T-cell (primary cell): ENCODE data around the gene C19orf38. TPM values are rescaled to one million over a fixed set of nuclear protein-coding genes. Genes with fewer than 3 reads are reported as not detected.
A peak's percentile ranks its signal among the peaks of the same experiment; 100 is the strongest.
"Not testable (repeated sequence)": the region's sequence is repeated elsewhere in the genome, so short reads cannot be mapped to it uniquely, and the experiment has no call there.

Source experiments
- ATAC-seq, 4 experiments: fragments of 200-7000 bp in 3 of 4; fragments of 150-1000 bp in 1 of 4; cut with Tn5 transposase; replicated peaks in 1 of 4; 1 replicate in 3 of 4; 2 replicates in 1 of 4; pipeline ENCODE4 v1.10.0; 2021; ENCODE audit warnings: moderate library complexity in 3 of 4, mild to moderate bottlenecking in 2 of 4, moderate number of reproducible peaks in 1 of 4
- CTCF ChIA-PET, 2 donors: fragments of 300-600 bp; sonication (Branson Sonifier 250); formaldehyde crosslinking; loops; one replicate each; lab custom pipeline; 2022; ENCODE audit warnings: antibody characterized with exemption in 2 of 2; lab: Charles Lee
- POLR2A ChIA-PET, 2 donors: fragments of 300-600 bp; sonication (Branson Sonifier 250); formaldehyde crosslinking; loops; one replicate each; lab custom pipeline; 2022; ENCODE audit warnings: antibody characterized with exemption in 2 of 2; lab: Charles Lee
- DNase-seq, 35 experiments: peaks; one replicate each; pipeline versions ENCODE4 v3.0.0 to v3.0.0-alpha.2; 2013 to 2023
- H3K27ac ChIP-seq: one replicate; pipeline ENCODE4 v1.5.1; 2013; ENCODE audit warnings: low read length
- H3K27me3 ChIP-seq, 2 experiments: replicated peaks in 1 of 2; 1 replicate in 1 of 2; 2 replicates in 1 of 2; pipeline versions ENCODE4 v1.6.1 to v1.7.0; 2013; ENCODE audit warnings: low read length in 1 of 2, mixed read lengths in 1 of 2; ENCODE audit not compliant: control insufficient read depth in 2 of 2, insufficient read depth in 2 of 2; ENCODE audit errors: extremely low read depth in 1 of 2
- H3K36me3 ChIP-seq, 2 donors: 1 replicate in 1 of 2; 2 replicates in 1 of 2; pipeline versions ENCODE4 v1.6.1 to v1.7.0; 2013; ENCODE audit warnings: low read length in 1 of 2; ENCODE audit not compliant: control insufficient read depth in 2 of 2, insufficient read depth in 1 of 2; ENCODE audit errors: extremely low read depth in 1 of 2
- H3K4me1 ChIP-seq, 2 experiments: 1 replicate in 1 of 2; 2 replicates in 1 of 2; pipeline versions ENCODE4 v1.6.1 to v1.7.0; 2013; ENCODE audit warnings: low read length in 2 of 2, mixed read lengths in 1 of 2; ENCODE audit not compliant: insufficient read depth in 2 of 2, control insufficient read depth in 1 of 2; ENCODE audit errors: extremely low read depth in 1 of 2
- H3K4me3 ChIP-seq, 2 donors: 1 replicate in 1 of 2; 2 replicates in 1 of 2; pipeline versions ENCODE4 v1.5.1 to v1.7.0; 2013; ENCODE audit warnings: mild to moderate bottlenecking in 2 of 2, low read length in 1 of 2, moderate library complexity in 1 of 2; ENCODE audit not compliant: control insufficient read depth in 1 of 2; ENCODE audit errors: extremely low read depth in 1 of 2
- H3K9me3 ChIP-seq: 2 replicates; pipeline ENCODE4 v1.7.0; 2013
- H3K27ac Mint-ChIP-seq, 2 donors: one replicate each; pipeline ENCODE4 v1.8.0; 2020 to 2021; ENCODE audit warnings: mild to moderate bottlenecking in 2 of 2, mixed read lengths in 2 of 2
- H3K27me3 Mint-ChIP-seq, 2 donors: one replicate each; pipeline ENCODE4 v1.8.0; 2021 to 2022; ENCODE audit warnings: mixed read lengths in 2 of 2
- H3K36me3 Mint-ChIP-seq: one replicate; pipeline ENCODE4 v1.8.0; 2021; ENCODE audit warnings: mixed read lengths
- H3K4me1 Mint-ChIP-seq, 3 donors: one replicate each; pipeline ENCODE4 v1.8.0; 2020 to 2022; ENCODE audit warnings: mixed read lengths in 3 of 3, mild to moderate bottlenecking in 1 of 3
- H3K4me3 Mint-ChIP-seq, 3 donors: one replicate each; pipeline ENCODE4 v1.8.0; 2020 to 2022; ENCODE audit warnings: mild to moderate bottlenecking in 3 of 3, mixed read lengths in 3 of 3, moderate library complexity in 3 of 3
- H3K9me3 Mint-ChIP-seq, 3 donors: one replicate each; pipeline ENCODE4 v1.8.0; 2020 to 2022; ENCODE audit warnings: mixed read lengths in 3 of 3
- WGBS: methylation state at CpG from one replicate; pipeline ENCODE4 v1.1.5; 2013; ENCODE audit warnings: missing lambda C conversion rate; ENCODE audit not compliant: insufficient coverage; 5-methylcytosine and 5-hydroxymethylcytosine counted together
- total RNA-seq, 35 experiments: library from RNA in 6 of 35; stranded (reverse) in 6 of 35; fragments of 120-200 nt in 1 of 35; gene quantifications; one replicate each; pipeline versions ENCODE4 v1.2.1 to v1.2.4 and lab custom pipeline; 2013 to 2026

The C19orf38 gene
- total RNA-seq, 5 donors from 2014 or later (not counting 1 experiment from before 2014, with no cell fraction given), result 0.51 to 1.8 (median 1.0) TPM

DNA sequence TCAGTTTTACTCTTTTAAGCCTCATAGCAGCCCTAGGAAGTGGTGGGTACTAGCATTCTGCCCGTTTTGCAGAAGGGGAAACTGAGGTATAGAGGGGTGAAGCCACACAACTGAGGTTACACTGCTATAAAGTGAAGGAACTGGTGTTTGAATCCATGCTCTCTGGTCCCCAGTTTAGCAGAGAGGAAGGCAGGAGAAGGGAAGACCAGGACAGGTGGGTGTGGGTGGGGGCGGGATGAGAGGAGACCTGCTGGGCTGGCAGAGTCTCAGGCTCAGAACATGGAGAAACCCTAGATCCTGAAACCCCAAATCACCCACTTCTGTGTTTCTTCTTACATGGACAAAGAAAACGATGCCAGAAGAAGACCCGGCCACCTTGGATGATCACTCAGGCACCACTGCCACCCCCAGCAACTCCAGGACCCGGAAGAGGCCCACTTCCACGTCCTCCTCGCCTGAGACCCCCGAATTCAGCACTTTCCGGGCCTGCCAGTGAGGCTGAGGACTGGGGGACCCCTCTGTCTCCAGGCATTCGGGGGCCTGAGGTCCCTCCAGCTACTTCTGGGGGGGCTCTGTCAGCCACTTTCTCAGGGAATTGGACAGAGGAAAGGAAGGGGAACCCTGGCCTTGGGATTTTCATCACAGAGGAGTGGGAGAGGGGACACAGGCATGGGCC, 20.8 kb downstream of the C19orf38 start:
- Mint-ChIP-seq H3K27me3 (no peaks in the 10 kb centered on the region), H3K4me1 (peaks cover 21 to 32% (median 23%) of the 10 kb centered on the region in 3 donors), H3K4me3 (peak overlapping the region in 1 of 3 donors; percentile 28), H3K9me3 (no peaks in the 10 kb centered on the region), H3K27ac (no peak overlapping the region), H3K36me3 (no peaks in the 10 kb centered on the region)
- ChIA-PET POLR2A (no interaction called here), CTCF (interaction anchor here in 1 of 2 donors (0.6 kb wide), 1 partner anchor 361 kb away, joined by 3 read pairs; no protein-coding TSS in a partner anchor)
- Histone ChIP-seq H3K27ac (no peak overlapping the region), H3K27me3 (no peaks in the 10 kb centered on the region), H3K9me3 (no peaks in the 10 kb centered on the region), H3K36me3 (no peaks in the 10 kb centered on the region), H3K4me3 (no peak overlapping the region), H3K4me1 (peaks cover 10 to 31% of the 10 kb centered on the region in 2 experiments)
- WGBS, result 91% methylated on average over 8 of the region's 10 CpGs
- DNase-seq (no peak), ATAC-seq (no peak)

DNA sequence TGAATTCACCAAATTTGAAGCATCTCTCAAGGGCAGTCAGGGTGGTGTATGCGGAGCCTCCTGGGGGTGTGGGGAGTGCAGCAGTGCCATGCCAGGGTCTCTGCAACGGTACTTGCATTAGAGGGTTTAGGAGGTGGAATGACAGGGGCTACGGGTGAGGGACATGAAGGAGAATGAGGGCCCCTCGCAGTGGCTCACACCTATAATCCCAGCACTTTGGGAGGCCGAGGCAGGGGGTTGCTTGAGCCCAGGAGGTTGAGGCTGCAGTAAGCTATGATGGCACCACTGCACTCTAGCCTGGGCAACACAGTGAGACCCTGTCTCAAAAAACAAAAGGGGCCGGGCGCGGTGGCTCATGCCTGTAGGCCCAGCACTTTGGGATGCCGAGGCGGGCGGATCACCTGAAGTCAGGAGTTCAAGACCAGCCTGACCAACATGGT, 21.7 kb downstream of the C19orf38 start:
- Mint-ChIP-seq H3K27ac (peak overlapping the region in 1 of 2 donors; percentile 52), H3K4me3 (peak overlapping the region; percentile 55 to 65 (median 63)), H3K4me1 (peaks cover 14 to 27% (median 18%) of the 10 kb centered on the region in 3 donors)
- H3K4me3 ChIP-seq, H3K9me3 ChIP-seq, H3K27me3 ChIP-seq, H3K27me3 Mint-ChIP-seq, H3K36me3 ChIP-seq, H3K36me3 Mint-ChIP-seq, H3K9me3 Mint-ChIP-seq, CTCF ChIA-PET, ATAC-seq, H3K27ac ChIP-seq: not testable (repeated sequence)
- POLR2A ChIA-PET, result interaction anchor here in 1 of 2 donors (0.6 kb wide), 1 partner anchor 152 kb away, joined by 3 read pairs; the partner anchor contains the start of gene DNM2
- 96% methylated on average over 8 of the region's 11 CpGs for WGBS
- peaks cover 10 to 23% of the 10 kb centered on the region in 2 experiments for H3K4me1 ChIP-seq
- peak in 2 of 35 experiments; percentile 5 to 28 for DNase-seq

DNA sequence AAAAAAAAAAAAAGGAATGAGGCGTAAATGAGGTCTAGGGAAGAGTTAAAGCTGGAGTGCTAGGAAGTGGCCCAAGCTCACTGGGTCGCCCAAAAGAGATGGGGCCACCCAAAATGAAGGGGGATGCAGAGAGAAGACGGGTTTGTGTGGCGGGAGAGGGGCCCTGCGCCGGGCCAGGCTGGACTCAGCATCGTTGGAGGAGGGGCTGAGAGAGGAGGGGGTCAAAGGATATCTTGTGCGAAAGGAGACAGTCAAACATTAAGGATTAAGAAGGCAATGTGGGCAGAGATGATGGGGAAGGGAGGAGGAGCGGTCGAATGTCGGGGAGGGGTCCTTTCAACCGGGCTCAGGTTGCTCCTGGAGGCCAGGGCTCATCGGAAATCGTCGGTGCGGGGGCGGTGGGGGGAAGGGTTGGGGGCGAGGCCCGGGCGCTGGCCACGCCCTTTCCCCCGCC, 22.3 kb downstream of the C19orf38 start:
- Mint-ChIP-seq H3K36me3 (no peaks in the 10 kb centered on the region), H3K27me3 (no peaks in the 10 kb centered on the region), H3K27ac (peak overlapping the region; percentile 62 to 79), H3K9me3 (no peaks in the 10 kb centered on the region), H3K4me3 (peak overlapping the region; percentile 63 to 76 (median 65)), H3K4me1 (peaks cover 14 to 27% (median 18%) of the 10 kb centered on the region in 3 donors)
- peak overlapping the region; percentile 64 for H3K27ac ChIP-seq
- 7% methylated on average over 18 of the region's 22 CpGs for WGBS
- H3K4me3 ChIP-seq, result peak overlapping the region; percentile 43 to 57
- POLR2A ChIA-PET, result interaction anchor here in 1 of 2 donors (0.6 kb wide), 1 partner anchor 153 kb away, joined by 3 read pairs; the partner anchor contains the start of gene DNM2
- no peaks in the 10 kb centered on the region for H3K36me3 ChIP-seq
- CTCF ChIA-PET, result interaction anchor here in 1 of 2 donors (0.5 to 2.0 kb wide), 6 partner anchors 34 to 750 kb away, joined by 3 to 6 read pairs (median 3); partner anchors contain the start of genes DNM2 and TMED1
- H3K4me1 ChIP-seq, result peaks cover 10 to 23% of the 10 kb centered on the region in 2 experiments
- no peaks in the 10 kb centered on the region for H3K9me3 ChIP-seq
- no peaks in the 10 kb centered on the region for H3K27me3 ChIP-seq
- DNase-seq (no peak), ATAC-seq (no peak)

DNA sequence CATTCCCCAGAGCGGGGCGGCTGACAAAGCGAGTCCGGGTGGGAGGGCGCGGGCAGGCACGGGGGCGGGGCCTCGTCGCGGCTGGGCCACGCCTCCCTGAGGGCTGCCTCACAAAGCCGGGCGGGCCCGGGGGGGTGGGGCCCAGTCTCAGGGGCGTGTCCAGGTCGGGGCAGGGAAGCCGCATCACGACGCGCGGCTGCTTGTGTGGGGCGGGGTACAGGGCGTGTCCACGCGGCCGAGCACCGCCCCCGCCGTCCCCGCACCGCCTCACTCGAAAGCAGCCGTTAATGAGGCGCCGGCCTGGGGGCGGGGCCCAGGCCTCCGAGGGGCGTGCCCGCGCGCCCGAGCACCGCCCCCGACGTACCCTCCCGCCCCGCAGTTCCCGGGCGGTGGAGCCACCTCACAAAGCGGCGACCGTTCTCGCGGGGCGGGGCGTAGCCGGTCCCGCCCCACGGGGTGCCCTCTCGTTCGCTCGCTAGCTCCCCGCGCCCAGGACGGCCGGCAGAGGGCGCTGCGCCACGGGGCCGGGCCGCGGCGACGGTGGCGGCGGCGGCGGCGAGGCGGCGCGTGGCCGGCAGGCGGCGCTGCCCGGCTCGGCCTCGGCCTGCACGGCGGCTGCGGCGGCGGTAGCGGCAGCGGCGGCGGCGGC, 22.9 kb downstream of the C19orf38 start, which contains the start of gene CARM1:
Gene CARM1, plus strand, starts transcription at position 599 of the 649 bp plus-strand sequence. CDS start 150 bp downstream, outside the sequence.
- H3K4me1 Mint-ChIP-seq, result peaks cover 14 to 27% (median 18%) of the 10 kb centered on the region in 3 donors
- Histone ChIP-seq H3K36me3 (no peaks in the 10 kb centered on the region), H3K9me3 (no peaks in the 10 kb centered on the region), H3K27me3 (no peaks in the 10 kb centered on the region), H3K4me3 (peak within 1 kb of the TSS; percentile 57 to 63), H3K4me1 (peaks cover 10 to 23% of the 10 kb centered on the region in 2 experiments), H3K27ac (peak within 1 kb of the TSS; percentile 64)
- peak; percentile 84 to 88 (median 87) for ATAC-seq
- WGBS, result under 1% methylated on average over 99 of the region's 99 CpGs
- POLR2A ChIA-PET, result no interaction called here
- no peaks in the 10 kb centered on the region for H3K27me3 Mint-ChIP-seq
- peak within 1 kb of the TSS; percentile 62 to 79 for H3K27ac Mint-ChIP-seq
- no peaks in the 10 kb centered on the region for H3K9me3 Mint-ChIP-seq
- peak within 1 kb of the TSS; percentile 73 to 89 (median 77) for H3K4me3 Mint-ChIP-seq
- no peaks in the 10 kb centered on the region for H3K36me3 Mint-ChIP-seq
- CTCF ChIA-PET, result interaction anchor here in 1 of 2 donors (0.5 to 2.0 kb wide), 6 partner anchors 35 to 750 kb away, joined by 3 to 6 read pairs (median 3); partner anchors contain the start of genes DNM2 and TMED1
- peak; percentile 97 to 100 (median 99) for DNase-seq

DNA sequence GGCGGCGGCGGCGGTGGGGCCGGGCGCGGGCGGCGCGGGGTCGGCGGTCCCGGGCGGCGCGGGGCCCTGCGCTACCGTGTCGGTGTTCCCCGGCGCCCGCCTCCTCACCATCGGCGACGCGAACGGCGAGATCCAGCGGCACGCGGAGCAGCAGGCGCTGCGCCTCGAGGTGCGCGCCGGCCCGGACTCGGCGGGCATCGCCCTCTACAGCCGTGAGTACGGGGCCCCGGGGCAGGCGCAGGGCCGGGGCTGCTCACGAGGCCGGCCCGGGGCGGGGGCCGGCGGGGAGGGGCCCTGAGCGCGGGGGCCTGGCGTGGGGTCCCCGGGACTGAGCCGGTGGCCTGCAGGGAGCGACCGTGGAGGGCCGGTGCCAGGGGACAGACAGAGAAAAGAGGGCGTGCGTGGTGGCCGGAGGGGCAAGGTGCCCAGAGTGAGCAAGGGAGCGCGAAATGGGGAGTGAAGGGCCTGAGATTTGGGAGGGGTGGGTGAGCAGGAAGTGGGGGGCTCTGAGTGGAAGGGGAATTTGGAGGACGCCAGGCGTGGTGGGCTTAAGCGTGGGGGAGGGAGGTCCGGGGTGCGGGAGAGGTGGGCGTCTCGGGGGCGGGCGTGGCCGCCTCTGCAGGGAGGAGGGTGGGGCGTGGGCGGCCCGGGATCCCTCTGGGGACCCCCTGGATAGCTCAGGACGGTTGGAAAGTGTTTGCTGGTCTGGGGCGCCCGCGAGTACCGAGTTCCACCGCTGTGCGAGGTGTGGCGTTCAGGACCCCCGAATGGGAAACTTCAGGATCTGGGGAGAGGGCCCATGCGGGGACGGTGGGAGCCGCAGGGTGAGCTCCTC, 23.7 kb downstream of the C19orf38 start:
- DNase-seq (peak in 21 of 35 experiments; percentile 7 to 34 (median 21)), ATAC-seq (no peak)
- peak overlapping the region in 1 of 2 donors; percentile 49 for H3K27ac Mint-ChIP-seq
- H3K9me3 ChIP-seq, result no peaks in the 10 kb centered on the region
- ChIA-PET POLR2A (interaction anchor here in 1 of 2 donors (0.7 to 1.2 kb wide), 2 partner anchors 36 to 1188 kb away, joined by 3 read pairs; partner anchors contain the start of gene TMED1), CTCF (interaction anchor here in 1 of 2 donors (2.0 kb wide), 1 partner anchor 172 kb away, joined by 4 read pairs; no protein-coding TSS in a partner anchor)
- no peaks in the 10 kb centered on the region for H3K27me3 Mint-ChIP-seq
- H3K27ac ChIP-seq, result no peak overlapping the region
- peaks cover 10 to 25% of the 10 kb centered on the region in 2 experiments for H3K4me1 ChIP-seq
- H3K4me3 ChIP-seq, result peak overlapping the region; percentile 57 to 63
- WGBS, result under 1% methylated on average over 87 of the region's 90 CpGs
- H3K36me3 Mint-ChIP-seq, result no peaks in the 10 kb centered on the region
- H3K27me3 ChIP-seq, result no peaks in the 10 kb centered on the region
- H3K9me3 Mint-ChIP-seq, result no peaks in the 10 kb centered on the region
- H3K4me3 Mint-ChIP-seq, result peak overlapping the region; percentile 73 to 89 (median 77)
- no peaks in the 10 kb centered on the region for H3K36me3 ChIP-seq
- peaks cover 14 to 29% (median 20%) of the 10 kb centered on the region in 3 donors for H3K4me1 Mint-ChIP-seq
